C4-2B (cell line): Measurements from ENCODE around the gene MANF.

Experiments
- ZFX ChIP-seq: fragments of 450-650 bp; IDR thresholded peaks from 2 replicates; pipeline ENCODE4 v1.6.1; 2017
- TF ChIP-seq, protein P1 (sequence below): fragments of 450-650 bp; conservative IDR thresholded peaks from 2 replicates; pipeline ENCODE4 v1.5.1; 2017; ENCODE audit warnings: mild to moderate bottlenecking

DNA sequence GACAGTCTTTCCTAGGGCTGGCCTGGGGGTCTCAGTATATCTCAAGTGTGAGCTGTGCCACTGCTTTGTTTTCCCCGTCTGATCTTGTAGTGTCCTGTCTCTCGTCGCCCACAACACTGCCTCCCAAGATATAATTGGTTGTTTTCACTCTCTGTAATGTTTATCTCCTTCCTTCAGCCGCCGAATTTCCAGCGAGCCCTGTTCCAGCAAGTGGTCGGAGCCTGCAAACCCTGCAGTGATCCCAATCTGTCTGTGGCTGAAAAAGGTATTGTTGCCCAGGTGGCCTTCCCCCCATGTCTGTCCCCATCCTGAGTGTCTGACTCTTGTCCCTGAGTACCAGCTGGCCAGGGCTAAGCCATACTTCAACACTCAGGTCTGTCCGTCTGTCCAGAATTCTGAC lies 9.5 kb upstream of the MANF start:
- TF ChIP-seq, protein P1, sequence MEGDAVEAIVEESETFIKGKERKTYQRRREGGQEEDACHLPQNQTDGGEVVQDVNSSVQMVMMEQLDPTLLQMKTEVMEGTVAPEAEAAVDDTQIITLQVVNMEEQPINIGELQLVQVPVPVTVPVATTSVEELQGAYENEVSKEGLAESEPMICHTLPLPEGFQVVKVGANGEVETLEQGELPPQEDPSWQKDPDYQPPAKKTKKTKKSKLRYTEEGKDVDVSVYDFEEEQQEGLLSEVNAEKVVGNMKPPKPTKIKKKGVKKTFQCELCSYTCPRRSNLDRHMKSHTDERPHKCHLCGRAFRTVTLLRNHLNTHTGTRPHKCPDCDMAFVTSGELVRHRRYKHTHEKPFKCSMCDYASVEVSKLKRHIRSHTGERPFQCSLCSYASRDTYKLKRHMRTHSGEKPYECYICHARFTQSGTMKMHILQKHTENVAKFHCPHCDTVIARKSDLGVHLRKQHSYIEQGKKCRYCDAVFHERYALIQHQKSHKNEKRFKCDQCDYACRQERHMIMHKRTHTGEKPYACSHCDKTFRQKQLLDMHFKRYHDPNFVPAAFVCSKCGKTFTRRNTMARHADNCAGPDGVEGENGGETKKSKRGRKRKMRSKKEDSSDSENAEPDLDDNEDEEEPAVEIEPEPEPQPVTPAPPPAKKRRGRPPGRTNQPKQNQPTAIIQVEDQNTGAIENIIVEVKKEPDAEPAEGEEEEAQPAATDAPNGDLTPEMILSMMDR = no peak
- TF ChIP-seq ZFX = no peak
